Measurements from ENCODE around the gene PCIF1. TPM values are rescaled to one million over a fixed set of nuclear protein-coding genes. Genes with fewer than 3 reads are reported as not detected.
"Not testable (repeated sequence)": the region's sequence is repeated elsewhere in the genome, so short reads cannot be mapped to it uniquely, and the experiment has no call there.

Gene PCIF1
- total RNA-seq, 1 experiment from 2014 or later, result 10.9 TPM

DNA sequence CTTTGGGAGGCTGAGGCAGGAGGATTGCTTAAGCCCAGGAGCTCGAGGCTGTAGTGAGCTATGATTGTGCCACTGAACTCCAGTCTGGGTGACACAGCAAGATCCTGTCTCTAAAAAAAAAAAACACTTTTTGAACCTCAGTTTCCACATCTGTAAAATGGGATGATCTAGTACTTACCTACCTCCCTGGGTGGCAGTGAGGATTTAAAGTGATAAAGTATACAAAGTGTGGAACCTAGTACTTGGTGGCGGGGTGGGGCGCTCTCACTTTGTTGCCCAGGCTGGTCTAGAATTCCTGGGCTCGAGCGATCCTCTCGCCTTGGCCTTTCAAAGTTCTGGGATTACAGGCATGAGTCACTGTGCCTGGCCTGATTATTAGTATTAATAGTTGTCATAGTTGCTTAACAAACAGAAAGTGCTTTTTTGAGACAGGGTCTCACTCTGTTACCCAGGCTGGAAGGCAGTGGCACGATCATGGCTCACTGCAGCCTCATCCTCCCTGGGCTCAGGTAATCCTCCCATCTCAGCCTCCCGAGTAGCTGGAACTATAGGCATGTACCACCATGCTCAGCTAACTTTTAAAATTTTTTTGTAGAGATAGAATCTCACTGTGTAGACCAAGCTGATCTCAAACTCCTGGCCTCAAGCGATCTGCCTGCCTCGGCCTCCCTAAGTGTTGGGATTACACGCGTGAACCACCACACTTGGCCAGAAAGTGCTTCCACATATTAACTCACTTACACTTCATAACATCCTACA, 15.5 kb upstream of the PCIF1 start:
- in situ Hi-C loops (cut with HindIII; ENCODE audit: low pct_unique_long_range_greater_than_20kb, low sequenced_read_pairs), result no loop called here
- DNase-seq (ENCODE audit: low read depth, low spot score), result no peak

DNA sequence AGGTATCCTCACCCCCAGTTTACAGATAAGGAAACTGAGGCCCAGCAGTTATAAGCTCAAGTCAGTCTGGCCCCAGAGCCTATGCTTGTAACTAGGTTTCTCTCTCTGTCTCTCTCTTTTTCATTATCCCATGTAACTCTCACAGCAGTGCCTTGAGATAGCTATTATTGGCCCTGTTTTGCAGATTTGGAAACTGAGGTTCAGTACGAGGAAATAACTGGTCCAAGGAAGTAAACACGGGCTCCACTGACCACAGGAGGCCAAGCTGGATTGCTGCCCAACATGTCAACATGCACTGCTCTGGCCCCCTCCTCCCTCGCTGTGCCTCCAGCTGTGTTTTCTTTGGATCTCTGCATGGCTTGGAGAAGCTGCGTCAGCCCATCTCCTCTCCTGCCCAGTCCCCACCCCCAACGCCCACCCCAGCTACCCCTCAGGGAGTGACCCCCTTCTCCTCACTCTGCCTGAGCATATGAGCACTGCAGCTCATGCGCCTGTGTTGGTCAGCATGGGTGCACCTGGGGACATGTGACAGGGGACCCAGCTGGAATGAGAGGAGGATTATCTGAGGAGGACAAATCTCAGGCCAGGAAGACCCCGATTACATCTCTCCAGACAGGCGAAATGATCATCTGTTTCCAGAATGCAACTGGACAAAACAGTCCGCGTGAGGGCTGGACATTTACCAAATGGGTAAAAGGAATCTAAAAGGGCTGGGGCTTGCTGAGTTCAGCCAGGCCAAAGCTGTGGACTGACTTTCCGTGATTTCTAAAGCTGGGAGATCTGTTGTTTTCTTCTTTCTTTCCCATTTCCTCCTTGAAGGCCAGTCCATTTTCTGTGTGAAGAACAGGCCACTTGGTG, 14.7 kb upstream of the PCIF1 start:
- no peak for DNase-seq (ENCODE audit: low read depth, low spot score)
- in situ Hi-C loops (cut with HindIII; ENCODE audit: low pct_unique_long_range_greater_than_20kb, low sequenced_read_pairs), result no loop called here

DNA sequence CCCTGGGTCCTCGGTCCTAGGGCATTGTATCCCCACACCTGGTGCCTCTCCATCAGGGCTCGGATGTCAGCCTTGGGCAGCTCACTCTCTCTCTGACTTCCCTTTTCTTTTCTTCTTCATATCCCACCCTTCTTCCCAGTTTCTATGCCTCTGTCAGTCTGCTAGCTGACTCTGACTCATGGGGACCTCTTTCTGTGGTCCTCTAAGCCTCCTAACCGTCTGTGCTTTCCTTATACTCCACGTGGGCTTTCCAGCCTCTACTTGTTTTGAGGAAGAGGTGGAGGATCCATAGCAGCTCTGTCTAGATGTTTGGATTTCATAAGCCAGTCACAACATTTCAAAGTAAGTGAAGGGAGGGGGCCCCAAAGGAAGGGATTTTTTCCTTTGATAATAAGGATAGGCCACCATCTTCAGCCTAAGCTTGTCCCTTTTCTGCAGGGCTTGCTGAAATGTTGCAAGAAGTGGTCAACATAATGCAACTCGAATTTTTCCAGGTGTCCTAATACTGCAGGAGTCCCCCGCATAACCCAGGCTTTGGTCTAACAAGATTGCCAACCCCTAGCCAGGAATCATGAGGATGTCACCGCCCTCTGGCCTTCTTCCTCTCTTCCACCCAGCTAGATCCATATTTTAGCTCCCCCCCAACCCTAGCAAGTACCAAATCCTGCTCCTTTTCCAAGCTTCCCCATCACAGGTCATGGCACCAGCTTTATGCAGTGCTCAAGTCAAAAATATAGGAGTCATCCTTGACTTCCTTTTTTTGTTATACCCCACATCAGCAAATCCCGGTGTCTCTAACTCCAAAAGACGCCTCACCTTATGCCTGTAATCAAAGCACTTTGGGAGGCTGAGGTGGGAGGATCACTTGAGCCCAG, 13.8 kb upstream of the PCIF1 start:
- in situ Hi-C loops (cut with HindIII; ENCODE audit: low pct_unique_long_range_greater_than_20kb, low sequenced_read_pairs), result no loop called here
- no peak for DNase-seq (ENCODE audit: low read depth, low spot score)

DNA sequence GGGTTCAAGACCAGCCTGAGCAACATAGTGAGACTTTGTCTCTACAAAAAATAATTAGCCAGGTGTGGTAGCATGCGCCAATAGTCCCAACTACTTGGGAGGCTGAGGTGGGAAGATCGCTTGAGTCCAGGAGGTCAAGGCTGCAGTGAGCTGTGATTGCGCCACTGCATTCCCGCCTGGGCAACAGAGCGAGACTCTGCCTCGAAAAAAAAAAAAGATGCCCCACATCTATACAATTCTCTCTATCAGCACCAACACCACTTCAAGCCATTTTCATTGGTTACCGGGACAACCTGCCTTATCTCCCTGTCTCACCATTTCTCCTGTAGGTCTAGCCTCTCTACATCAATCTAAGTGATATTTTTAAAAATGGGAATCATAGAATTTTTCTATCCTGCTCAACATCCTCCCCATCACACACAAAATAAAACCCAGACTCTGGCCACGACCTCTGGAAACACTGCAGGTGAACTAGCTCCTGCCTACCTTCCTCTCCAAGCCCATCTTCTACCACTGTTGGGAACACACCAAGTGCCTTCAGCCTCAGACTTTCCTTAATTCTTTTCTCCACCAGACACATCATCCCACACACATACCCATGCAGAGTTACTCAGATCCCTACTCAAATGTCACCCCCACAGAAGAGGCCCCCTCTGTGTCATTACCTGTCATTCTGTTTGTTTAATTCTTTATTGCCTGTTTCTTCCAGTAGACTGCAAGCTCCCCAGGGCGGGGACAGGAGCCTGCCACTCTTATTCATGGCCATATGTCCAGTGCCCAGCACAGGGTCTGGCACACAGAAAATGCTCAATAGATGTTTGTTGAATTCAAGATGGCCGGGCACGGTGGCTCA, 12.9 kb upstream of the PCIF1 start:
- no peak for DNase-seq (ENCODE audit: low read depth, low spot score)
- in situ Hi-C loops (cut with HindIII; ENCODE audit: low pct_unique_long_range_greater_than_20kb, low sequenced_read_pairs), result no loop called here

DNA sequence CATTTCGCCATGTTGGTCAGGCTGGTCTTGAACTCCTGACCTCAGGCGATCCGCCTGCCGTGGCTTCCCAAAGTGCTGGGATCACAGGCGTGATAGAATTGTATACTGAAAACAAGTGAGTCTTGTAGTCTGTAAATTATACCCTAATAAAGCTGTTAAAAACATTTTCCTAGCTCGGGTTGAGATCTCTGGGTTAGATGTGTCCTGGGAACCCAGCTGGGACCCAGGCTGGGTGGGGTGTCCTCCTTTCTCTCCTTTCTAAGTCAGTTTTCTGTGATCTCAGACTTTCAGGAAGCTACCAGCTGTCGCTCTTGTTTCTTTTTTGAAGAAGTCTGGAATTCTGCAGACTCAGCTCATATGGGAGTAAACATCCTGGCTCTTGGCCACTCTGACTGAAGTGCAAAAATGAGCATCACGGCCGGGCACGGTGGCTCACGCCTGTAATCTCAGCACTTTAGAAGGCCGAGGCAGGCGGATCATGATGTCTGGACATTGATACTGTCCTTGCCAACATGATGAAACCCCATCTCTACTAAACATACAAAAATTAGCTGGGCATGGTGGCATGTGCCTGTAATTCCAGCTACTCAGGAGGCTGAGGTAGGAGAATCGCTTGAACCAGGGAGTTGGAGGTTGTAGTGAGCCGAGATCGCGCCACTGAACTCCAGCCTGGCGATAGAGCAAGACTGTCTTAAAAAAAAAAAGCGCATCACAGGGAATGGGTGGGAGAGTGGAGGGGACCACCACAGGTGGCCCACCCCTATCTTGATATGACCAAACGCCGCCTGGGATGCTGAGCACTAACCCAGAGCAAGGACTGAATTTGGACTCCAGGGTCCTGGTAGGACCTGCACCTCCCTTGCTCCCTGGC, 9.9 kb upstream of the PCIF1 start:
- DNase-seq (ENCODE audit: low read depth, low spot score), result no peak
- in situ Hi-C loops (cut with HindIII; ENCODE audit: low pct_unique_long_range_greater_than_20kb, low sequenced_read_pairs), result no loop called here

DNA sequence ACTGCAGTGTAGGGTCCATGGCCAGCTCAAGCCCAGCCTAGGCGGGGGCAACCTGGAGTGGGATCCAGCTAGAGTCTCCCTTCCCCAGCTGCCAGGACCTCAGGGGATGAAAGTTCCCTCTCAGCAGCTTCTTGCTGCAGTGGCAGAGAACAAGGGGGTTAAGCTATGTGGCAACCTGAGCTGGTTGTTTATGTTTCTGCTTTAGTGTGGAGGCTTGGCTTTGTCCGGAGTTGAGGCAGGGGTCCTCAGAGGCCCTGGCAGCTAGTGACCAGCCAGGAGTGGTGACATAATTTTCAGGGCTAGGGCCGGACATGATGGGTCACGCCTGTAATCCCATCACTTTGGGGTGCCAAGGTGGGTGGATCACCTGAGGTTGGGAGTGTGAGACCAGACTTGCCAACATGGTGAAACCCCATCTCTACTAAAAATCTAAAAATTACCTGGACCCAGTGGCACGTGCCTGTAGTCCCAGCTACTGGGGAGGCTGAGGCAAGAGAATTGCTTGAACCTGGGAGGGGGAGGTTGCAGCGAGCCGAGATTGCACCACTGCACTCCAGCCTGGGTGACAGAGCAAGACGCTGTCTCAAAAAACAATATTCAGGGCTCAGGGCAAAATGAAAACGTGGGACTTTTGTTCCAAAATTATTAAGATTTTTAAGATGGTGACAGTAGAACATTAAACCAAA, 8.5 kb upstream of the PCIF1 start:
- DNase-seq (ENCODE audit: low read depth, low spot score), result no peak
- in situ Hi-C loops (cut with HindIII; ENCODE audit: low pct_unique_long_range_greater_than_20kb, low sequenced_read_pairs), result no loop called here

DNA sequence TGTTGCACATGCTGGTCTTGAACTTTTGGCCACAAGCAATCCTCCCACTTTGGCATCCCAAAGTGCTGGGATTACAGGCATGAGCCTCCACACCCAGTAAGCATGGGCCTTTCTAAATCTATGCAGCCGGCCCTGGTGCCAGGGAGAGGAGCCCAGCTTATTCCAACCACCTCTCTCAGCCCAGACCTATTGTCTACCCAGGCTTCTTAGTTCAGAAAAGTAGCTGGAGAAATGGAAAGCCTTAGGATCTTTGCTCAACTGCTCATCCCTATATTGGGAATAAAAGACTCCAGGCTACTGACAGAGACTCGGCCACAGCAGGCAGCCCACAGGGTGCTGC, 7.8 kb upstream of the PCIF1 start:
- DNase-seq (ENCODE audit: low read depth, low spot score), result no peak
- in situ Hi-C loops (cut with HindIII; ENCODE audit: low pct_unique_long_range_greater_than_20kb, low sequenced_read_pairs), result no loop called here

DNA sequence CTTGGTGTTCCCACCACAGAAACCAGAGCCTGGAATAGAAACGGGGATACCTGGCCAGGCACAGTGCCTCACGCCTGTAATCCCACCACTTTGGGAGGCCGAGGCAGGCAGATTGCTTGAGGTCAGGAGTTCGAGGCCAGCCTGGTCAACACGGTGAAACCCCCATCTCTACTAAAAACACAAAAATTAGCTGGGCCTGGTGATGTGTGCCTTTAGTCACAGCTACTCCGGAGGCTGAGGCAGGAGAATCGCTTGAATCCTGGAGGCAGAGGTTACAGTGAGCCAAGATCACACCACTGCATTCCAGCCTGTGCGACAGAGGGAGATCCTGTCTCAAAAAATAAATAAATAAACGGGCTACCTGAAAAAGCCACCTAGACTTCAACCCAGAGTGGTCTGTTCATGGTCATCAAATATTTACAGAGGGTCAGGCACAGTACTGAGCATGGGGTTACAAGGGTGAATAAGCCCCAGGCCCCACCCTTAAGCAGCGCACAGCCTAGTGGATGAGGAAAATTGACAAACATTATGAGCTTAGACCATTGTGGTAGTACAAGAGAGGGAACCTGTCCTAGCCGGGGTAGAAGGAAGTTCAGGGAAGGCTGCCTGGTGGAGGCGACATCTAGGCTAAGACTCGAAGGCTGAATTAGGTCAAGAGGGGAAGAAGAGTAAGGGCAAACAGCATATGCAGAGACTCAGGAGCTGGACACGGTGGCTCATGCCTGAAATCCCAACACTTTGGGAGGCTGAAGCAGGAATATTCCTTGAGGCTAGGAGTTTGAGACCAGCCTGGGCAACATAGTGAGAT, 7.2 kb upstream of the PCIF1 start:
- in situ Hi-C loops (cut with HindIII; ENCODE audit: low pct_unique_long_range_greater_than_20kb, low sequenced_read_pairs), result no loop called here
- no peak for DNase-seq (ENCODE audit: low read depth, low spot score)

DNA sequence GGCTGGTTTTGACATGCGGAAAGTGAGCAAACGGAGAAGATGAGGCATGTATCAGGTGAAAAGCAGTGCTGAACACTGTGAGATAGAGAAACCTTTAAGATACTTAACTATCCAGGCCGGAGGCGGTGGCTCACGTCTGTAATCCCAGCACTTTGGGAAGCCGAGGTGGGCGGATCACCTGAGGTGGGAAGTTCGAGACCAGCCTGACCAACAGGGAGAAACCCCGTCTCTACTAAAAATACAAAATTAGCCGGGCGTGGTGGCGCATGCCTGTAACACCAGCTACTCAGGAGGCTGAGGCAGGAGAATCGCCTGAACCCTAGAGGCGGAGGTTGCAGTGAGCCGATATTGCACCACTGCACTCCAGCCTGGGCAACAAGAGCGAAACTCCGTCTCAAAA, 2.8 kb upstream of the PCIF1 start:
- DNase-seq (ENCODE audit: low read depth, low spot score); in situ Hi-C loops (cut with HindIII; ENCODE audit: low pct_unique_long_range_greater_than_20kb, low sequenced_read_pairs): not testable (repeated sequence)

DNA sequence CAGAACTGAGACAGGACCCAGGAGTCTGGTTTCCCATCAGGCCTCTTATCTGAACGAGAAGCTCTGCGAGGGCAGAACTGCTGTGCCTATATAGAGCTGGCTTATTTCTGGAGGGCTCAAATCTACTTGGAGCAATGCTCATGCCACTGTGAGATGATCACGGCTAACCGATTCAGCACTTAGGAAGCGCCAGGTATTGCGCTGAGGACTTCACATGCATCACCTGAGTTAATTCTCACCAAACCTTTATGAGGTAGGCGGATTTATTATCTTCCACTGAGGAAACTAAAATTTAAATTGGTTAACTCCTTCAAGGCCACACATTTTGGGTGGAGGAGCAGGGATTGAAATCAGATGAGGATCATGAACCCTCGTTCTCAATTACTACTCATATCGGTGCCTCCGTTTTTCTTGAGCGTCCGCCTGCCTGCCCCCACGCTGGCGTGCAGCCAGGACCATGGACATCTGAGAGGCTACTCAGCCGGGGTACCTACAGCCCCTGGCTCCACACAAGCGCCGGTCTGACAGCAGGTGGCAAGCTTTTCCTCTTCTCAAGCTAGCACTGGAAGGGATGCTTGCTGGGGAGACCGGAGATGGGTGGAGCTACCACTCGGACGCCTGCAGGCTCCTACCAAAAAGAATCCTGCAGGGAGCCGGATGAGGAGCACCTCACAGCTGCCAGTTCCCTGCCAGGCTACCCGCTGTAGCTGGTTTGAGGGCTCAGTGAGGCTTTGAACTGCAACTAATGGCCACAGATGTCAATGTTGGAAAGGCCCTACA, 1.0 kb upstream of the PCIF1 start:
- in situ Hi-C loops (cut with HindIII; ENCODE audit: low pct_unique_long_range_greater_than_20kb, low sequenced_read_pairs), result no loop called here

DNA sequence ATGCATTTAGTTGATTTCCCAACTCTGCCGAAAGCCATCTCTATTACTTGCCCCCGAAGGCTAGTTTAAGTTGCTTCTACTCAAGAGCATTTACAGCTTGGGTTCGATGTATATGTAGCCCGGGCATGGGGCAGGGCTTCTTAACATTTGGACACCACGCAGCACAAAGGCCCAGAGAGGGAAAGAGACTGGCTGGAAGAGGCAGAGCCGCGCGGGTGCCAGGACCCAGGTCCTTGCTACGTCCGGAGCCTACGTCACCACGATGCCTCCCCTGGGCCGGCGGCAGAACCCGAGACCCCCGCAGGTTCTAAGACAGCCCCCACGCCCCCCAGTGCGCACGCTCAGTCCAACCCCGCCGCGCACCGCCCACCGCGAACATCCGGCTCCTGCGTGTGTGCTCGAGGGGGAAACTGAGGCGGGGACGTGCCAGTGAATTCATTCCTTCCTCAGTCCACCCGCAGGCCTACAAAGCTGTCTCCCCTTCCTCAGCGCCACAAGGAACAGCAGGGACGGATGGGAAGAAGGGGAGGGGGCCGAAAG, 367 bp upstream of the PCIF1 start:
- peak; percentile 55 for DNase-seq (ENCODE audit: low read depth, low spot score)
- in situ Hi-C loops (cut with HindIII; ENCODE audit: low pct_unique_long_range_greater_than_20kb, low sequenced_read_pairs), result no loop called here

More for the DNA sequence above, 1.0 kb upstream of the PCIF1 start:
- DNase-seq (ENCODE audit: low read depth, low spot score), result peak; percentile 80

DNA sequence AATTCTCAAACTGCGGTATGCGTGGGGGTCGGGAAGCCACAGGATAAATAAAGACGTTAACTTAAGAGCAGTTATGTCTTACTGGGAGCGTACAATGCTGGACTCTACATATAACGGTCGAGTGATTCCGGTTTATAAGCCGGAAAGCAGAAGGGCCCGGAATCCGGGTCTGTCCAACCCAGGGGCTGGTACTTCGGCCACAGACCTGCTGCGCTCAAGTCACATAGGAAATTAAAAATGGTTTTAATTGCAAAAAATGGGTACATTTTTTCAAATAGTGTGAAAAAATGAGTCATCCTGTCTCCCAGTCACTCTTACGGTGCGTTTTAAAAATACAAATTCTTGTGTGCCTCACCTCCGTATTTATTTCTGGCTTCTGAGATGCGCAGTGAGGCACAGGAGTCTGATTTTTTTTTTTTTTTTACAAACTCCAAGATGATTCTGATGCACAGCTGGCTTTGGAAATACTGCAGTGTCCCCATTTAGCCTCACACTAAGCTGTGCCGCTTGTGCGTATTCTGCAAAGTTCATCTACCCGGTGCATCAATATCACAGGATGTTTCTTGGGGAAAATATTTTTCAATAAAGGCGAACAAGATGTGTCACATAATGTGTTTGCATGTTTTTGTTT, 1.0 kb downstream of the PCIF1 start:
- in situ Hi-C loops (cut with HindIII; ENCODE audit: low pct_unique_long_range_greater_than_20kb, low sequenced_read_pairs), result no loop called here
- no peak for DNase-seq (ENCODE audit: low read depth, low spot score)

DNA sequence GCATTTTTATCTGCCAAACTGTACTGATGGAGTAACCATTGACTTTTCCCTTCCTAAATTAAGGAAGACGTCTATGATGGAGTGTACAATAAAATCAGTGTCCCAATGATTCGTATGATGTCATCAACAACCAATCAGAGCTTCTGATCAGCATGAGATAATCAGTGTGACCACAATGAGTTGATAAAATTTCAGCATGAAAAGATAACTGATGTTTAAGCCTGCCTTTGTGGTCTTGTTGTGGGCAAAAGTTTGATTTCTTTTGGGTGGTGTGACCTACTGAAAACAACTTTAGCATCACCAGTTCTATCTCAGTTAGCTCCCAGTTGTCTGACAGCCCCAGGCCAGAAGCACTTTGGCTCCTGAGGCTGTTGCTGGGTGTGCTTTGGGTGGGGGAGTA, 3.3 kb downstream of the PCIF1 start:
- in situ Hi-C loops (cut with HindIII; ENCODE audit: low pct_unique_long_range_greater_than_20kb, low sequenced_read_pairs), result no loop called here
- DNase-seq (ENCODE audit: low read depth, low spot score), result no peak

Data from SK-MEL-5 (cell line).